KG1 (cell line): ENCODE measurements around the gene PRKN.

Experiments
- DNase-seq: peaks from one replicate; lab custom pipeline; 2025; lab: John Stamatoyannopoulos, UW

PRKN gene

GRCh38 chr6:162181741-162182401 lies 545.7 kb downstream of the PRKN start:
- no peak for DNase-seq

GRCh38 chr6:162181111-162181510 lies 546.5 kb downstream of the PRKN start:
- no peak for DNase-seq

DNA sequence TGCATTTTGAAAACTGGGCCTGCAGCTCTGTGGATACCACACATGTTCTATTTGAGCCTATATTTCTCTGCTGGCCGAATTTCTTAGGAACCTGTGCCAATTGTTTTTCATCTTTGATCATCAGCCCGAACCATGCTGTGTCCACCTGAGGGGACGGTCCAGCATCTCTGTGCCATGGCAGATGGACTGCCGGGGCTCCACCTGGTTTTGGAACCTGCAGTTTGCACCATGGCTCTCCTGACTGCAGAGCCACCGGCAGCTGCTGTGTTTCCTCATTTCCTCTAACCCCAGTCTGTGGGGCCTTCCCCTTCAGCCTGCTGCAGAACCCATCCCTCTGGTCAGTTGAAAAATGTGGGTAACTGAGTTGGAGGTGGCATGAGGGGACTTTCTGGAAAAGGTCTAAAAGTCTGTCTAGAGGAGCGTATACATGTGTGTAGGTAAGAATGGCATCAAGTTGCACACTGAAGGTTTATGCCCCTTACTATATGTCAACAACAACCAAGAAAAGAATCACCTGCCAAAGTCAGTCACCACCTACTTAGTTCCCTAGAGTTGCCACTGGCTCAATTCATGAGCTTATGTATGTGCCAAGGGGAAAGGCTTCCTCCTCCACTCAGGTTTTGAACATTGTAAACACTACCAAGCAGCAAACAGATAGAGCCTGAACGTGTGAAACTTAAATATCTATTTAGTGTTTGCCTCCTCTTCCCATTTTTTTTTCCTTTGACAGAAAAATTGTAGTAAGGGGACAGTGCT lies 548.2 kb downstream of the PRKN start:
- no peak for DNase-seq

- no peak for DNase-seq
These were observed 548.9 kb downstream of the PRKN start for GRCh38 chr6:162178666-162179065.

DNA sequence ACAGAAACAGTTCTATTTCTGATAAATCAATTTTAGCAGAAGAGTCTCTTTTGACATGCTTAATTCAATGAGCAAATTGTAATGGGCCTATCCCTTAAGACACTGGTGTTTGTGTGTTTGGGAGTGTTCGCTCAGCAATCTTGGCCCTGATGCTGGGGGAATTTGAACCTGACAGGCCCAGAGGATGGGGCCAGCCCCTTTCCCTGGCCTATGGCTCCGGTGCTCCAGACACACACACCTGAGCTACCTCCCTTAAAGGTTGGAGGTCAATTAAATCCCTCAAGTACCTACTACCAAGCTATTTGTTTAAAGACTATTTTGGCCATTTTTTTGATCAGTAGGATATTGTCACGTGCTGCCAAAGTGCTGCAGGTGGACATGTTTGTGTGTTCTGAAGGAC lies 549.3 kb downstream of the PRKN start:
- DNase-seq: no peak

- no peak for DNase-seq
These were observed 549.8 kb downstream of the PRKN start for GRCh38 chr6:162177746-162178145.

GRCh38 chr6:162173466-162173865 lies 554.1 kb downstream of the PRKN start:
- no peak for DNase-seq

GRCh38 chr6:162165479-162165878 lies 562.1 kb downstream of the PRKN start:
- no peak for DNase-seq

- DNase-seq: no peak
These were observed 570.2 kb downstream of the PRKN start for GRCh38 chr6:162157167-162157870.

DNA sequence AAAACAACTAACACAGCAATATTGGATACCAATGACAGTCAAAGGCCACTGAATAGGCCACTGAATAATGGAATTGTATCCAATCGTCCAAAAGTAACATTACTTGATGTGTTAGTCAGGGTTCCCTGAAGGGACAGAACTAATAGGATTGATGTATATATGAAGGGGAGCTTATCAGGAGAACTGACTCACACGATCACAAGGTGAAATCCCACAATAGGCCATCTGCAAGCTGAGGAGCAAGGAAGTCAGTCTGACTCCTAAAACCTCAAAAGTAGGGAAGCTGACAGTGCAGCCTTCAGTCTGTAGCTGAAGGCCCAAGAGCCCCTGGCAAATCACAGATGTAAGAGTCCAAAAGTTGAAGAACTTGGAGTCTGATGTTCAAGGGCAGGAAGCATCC lies 571.4 kb downstream of the PRKN start:
- no peak for DNase-seq

DNA sequence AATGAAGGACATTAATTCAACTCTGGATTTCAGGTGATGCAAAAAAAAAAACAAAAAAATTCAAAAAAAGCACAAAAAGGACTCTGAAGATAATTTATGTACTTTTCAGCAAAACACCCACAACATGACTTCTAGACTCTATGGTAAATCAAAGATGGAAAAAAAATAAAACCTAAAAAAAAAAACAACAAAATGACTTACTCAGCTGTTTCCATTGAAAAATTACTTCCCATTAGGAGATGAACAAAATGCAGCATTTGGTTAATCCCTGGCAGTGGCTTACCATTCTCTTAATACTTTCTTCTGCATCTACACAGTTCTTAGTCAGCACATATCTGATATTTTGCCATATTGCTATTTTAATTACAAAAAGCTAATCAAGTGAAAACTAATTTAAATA lies 572.6 kb downstream of the PRKN start:
- DNase-seq: no peak

DNA sequence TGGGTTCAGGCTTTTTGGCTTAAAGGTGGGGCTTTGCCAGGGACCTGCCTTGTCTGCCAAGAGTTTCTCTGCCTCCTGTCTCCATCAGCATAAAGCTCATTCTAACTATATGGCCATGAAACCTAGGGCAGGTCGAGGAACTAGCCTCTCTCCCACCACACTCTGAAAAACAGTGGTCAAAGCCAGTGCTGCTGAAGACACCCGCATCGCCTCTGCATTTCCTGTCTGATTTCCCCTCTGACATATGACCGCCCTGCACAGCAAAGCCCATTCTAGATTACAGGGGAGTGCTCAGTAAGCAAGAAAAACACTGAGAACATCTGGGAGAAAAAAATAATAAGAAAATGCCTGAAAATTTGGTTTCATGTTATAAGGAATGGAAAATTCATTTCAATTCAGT lies 573.6 kb downstream of the PRKN start:
- DNase-seq: no peak

DNA sequence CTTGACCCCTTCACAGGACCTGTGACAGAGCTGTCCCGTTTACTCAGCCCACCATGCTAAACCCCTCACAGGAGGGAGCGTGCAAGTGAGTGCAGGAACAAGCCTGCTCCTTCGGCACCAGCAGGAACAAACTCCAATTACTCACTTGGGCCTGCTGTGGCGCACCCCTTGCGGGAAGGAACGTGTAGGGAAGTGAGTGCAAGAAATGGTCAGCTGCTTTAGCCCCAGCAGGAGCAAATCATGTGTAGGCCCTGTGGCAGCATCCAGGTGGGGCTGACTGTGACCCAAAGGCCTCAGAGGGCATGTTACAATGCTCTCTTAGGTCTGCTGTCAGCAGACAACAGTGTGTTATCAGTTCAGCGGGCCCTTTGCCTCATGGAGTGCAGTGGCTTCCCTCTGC lies 574.4 kb downstream of the PRKN start:
- no peak for DNase-seq

- DNase-seq: no peak
These were observed 576.4 kb downstream of the PRKN start for GRCh38 chr6:162151021-162151665.

DNA sequence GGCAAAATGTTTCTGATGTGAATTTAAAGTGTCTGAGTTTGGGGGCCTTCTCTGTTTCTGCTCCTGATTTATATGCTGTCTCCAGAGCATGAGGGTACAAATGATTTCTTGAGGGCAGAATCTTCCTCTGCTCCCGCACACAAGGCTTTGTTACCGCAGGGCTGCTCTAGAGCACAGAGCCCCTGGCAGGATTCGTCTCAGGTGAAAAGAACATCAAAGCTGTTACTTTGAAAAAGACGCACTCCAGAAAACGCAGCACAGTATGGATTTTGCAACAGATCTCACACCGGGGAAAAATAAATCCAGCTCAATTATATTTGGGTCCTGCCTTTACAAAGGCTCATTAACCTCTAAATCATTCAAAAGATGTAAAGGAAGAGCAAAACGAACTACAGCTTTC lies 577.3 kb downstream of the PRKN start:
- no peak for DNase-seq

- no peak for DNase-seq
These were observed 577.8 kb downstream of the PRKN start for GRCh38 chr6:162149786-162150185.

DNA sequence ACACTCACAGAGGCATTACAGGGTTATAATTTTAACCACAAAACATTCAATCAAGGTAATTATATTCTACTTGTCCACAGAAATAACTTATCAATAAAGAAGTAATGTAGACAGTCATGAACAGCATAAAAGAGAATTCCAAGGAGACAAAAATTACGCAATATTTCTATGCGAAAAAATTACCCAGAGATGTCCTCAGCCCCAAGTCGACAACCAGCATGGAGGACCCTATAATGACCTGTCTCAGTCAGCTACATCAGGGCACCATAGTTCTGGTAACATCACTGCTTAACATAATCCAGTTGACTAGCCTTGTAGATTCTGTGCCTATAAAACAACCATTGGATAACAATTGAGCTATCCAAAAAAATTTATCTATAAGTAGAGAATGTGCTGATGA lies 579.8 kb downstream of the PRKN start:
- DNase-seq: no peak

GRCh38 chr6:162147281-162147680 lies 580.3 kb downstream of the PRKN start:
- no peak for DNase-seq

DNA sequence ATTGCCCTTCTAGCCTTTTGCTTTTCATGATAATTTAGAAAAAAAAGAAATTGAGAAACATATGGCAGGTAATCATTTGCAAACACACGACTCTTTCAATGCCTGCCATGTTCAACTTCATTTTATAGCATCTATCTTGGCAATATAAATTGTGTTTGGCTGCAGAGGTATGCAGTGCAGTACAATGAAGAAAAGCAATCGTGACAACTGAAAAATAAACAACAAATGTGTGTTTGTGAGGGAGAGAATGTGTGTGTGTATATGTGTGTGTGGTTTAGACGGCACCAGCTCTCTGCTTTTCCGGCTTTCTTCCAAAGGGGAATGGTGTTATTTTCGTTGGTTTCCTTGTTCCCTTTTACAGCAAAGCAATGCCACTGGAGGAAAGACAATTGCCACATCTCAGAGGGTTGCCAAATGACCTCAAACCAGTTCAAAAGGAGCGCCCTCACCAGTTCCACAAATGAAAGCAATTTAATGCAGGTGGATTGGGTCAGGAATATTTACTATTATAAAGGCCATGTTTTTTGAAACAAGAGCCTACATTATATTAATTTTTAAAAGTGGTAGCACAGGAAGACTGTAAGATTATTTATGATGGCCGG lies 587.2 kb downstream of the PRKN start:
- no peak for DNase-seq

- no peak for DNase-seq
These were observed 601.9 kb downstream of the PRKN start for GRCh38 chr6:162125659-162126058.

GRCh38 chr6:162124710-162125435 lies 602.7 kb downstream of the PRKN start:
- DNase-seq: no peak

GRCh38 chr6:162123797-162124196 lies 603.8 kb downstream of the PRKN start:
- DNase-seq: no peak
